GM21390 (cell line): ENCODE data around the gene F13A1.

Experiments used
- ATAC-seq: cut with Tn5 transposase; IDR thresholded peaks from one replicate; pipeline ENCODE4 v1.9.1; 2021; ENCODE audit not compliant: unreplicated experiment

The F13A1 gene

DNA sequence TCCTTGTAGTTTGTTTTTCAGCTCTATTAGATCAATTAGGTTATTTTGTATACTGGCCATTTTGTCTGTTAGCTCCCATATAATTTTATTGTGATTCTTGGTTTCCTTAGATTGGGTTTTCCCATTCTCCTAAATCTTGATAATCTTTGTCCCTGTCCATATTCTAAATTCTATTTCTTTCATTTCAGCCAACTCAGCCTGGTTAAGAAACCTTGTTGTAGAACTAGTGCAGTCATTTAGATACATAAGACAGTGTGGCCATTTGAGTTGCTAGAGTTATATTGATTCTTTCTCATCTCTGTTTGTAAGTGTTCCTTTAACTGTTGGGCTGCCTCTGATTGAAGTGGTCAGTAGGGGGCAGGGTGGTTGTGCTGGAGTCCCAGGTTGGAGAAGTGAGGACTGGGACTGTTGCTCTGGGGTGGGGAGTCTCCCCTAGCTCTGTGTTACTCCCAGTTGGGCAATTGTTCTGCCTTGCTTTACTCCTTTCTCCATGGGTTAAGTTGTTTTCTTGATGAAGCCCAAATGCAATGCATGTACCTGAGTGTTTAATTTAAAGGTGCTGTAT lies 214.9 kb downstream of the F13A1 start:
- ATAC-seq, result no peak
